ENCODE data around the gene FGF6. TPM values are rescaled to one million over a fixed set of nuclear protein-coding genes. Genes with fewer than 3 reads are reported as not detected.

The FGF6 gene
- total RNA-seq, 3 donors from 2014 or later: not detected

DNA sequence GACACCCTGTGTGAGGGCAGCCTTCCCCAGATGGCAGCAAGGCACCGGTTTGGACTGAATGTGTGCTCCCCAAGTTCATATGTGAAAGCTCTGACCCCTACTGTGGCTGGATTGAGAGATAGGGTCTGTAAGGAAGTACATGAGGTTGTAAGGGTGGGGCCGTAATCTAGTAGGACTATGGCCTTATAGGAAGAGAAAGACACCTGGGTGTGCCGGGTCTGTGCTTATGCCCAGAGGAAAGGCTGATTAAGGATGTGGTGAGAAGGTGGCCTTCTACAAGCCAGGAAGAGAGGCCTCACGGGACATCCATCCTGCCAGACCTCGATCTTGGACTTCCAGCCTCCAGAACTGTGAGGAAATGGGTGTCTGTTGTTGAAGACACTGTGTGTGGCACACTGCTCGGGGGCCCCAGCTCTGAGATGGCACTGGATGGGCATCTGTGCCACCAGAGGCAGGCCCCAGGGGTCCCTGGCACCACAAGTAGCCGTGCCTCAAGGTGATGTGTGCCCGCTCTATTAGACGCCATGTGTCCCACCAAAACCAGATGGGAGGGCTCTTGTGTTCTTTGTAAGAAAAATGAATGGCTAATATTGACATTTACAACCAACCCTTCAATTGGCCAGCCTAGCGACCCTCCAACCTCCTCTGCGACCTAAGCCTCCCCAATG, 22.0 kb downstream of the FGF6 start:
- DNase-seq: peak in 1 of 3 donors; percentile 18
- Histone ChIP-seq H3K36me3 (ENCODE audit: low read depth) (no peaks in the 10 kb centered on the region), H3K4me1 (ENCODE audit: low read depth) (no peaks in the 10 kb centered on the region), H3K4me3 (no peak overlapping the region), H3K9me3 (no peaks in the 10 kb centered on the region)
- peak; percentile 42 for ATAC-seq
- TF ChIP-seq, protein P1, sequence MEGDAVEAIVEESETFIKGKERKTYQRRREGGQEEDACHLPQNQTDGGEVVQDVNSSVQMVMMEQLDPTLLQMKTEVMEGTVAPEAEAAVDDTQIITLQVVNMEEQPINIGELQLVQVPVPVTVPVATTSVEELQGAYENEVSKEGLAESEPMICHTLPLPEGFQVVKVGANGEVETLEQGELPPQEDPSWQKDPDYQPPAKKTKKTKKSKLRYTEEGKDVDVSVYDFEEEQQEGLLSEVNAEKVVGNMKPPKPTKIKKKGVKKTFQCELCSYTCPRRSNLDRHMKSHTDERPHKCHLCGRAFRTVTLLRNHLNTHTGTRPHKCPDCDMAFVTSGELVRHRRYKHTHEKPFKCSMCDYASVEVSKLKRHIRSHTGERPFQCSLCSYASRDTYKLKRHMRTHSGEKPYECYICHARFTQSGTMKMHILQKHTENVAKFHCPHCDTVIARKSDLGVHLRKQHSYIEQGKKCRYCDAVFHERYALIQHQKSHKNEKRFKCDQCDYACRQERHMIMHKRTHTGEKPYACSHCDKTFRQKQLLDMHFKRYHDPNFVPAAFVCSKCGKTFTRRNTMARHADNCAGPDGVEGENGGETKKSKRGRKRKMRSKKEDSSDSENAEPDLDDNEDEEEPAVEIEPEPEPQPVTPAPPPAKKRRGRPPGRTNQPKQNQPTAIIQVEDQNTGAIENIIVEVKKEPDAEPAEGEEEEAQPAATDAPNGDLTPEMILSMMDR (IDR thresholded peaks at IDR 0.05): no peak
- intact Hi-C loops (cut with DNase I, micrococcal nuclease): loop anchor here in 1 of 2 donors (10.0 kb wide), 1 partner anchor 119 kb away; no protein-coding TSS in a partner anchor

DNA sequence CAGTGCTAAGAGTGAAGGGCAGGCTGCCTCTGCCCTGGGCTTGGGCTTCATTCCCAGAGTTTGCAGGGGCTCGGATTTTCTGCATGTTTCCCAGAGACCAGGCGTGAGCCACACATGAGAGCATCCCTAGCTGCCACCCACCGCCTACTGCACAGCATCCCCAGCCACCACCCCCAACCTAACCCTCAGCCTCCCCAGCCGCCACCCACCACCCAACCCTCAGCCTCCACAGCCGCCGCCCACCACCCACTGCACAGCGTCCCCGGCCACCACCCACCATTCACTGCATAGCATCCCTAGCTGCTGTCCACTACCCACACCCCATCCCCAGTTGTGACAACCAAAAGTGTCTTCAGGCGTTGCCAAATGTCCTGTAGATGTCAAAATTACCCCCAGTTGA, 22.6 kb downstream of the FGF6 start:
- H3K9me3 ChIP-seq: no peaks in the 10 kb centered on the region
- H3K4me1 ChIP-seq (ENCODE audit: low read depth): no peaks in the 10 kb centered on the region
- TF ChIP-seq, protein P1 (IDR thresholded peaks at IDR 0.05): no peak
- no peak for ATAC-seq
- intact Hi-C loops (cut with DNase I, micrococcal nuclease): loop anchor here in 1 of 2 donors (10.0 kb wide), 1 partner anchor 118 kb away; no protein-coding TSS in a partner anchor
- no peak for DNase-seq
- no peak overlapping the region for H3K4me3 ChIP-seq
- no peaks in the 10 kb centered on the region for H3K36me3 ChIP-seq (ENCODE audit: low read depth)

DNA sequence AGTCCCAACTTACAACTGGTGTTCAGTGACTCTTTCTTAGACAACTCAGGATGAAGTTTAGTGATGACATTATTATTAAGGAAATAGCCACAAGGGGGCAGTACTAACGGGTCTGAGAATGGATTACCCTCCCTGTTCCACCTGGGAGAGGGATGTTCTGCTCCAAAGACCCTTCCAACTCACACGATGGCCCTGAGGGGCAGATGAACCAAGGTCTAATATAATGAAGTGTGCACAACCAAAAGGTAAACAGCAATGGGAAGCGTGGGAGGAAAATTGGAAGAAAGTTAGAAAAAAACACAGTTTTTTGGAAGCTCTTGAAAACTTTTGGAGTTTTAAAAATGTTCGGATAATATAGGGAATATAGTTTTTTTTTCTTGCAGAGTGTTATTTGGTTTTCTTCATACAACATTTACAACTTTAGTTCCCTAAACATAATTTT, 24.0 kb downstream of the FGF6 start:
- Histone ChIP-seq H3K36me3 (ENCODE audit: low read depth) (no peaks in the 10 kb centered on the region), H3K4me3 (no peak overlapping the region), H3K9me3 (no peaks in the 10 kb centered on the region), H3K4me1 (ENCODE audit: low read depth) (no peaks in the 10 kb centered on the region)
- TF ChIP-seq, protein P1 (IDR thresholded peaks at IDR 0.05): no peak
- DNase-seq (peak in 1 of 3 donors; percentile 51), ATAC-seq (peak; percentile 42)
- intact Hi-C loops (cut with DNase I, micrococcal nuclease): loop anchor here in 1 of 2 donors (10.0 kb wide), 1 partner anchor 117 kb away; no protein-coding TSS in a partner anchor

DNA sequence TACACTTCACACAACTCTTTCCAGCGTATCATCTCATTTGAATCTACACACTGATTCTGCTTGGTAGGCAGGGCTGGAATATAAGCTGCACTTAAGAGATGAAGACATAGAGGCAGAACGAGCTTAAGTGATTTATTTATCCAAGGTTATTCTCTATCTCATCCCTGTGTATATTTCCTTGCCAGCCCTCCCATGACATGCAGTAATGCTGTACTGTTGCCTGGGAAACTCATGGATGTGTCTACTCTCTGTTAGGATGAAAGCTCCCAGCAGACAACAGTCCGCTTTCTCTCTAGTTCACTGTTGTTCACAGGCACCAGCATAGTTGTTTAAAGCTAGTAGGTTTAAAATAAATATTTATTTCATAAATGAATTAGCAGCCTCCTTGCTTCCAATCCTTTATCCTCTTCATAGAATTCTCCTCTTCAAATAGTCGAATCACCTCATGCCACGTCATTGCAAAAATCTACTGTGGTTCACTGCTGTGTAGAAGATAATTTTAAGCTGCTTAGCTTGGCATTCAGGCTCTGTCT, 25.4 kb downstream of the FGF6 start:
- Histone ChIP-seq H3K4me1 (ENCODE audit: low read depth) (no peaks in the 10 kb centered on the region), H3K9me3 (no peaks in the 10 kb centered on the region), H3K36me3 (ENCODE audit: low read depth) (no peaks in the 10 kb centered on the region), H3K4me3 (no peak overlapping the region)
- DNase-seq (peak in 1 of 3 donors; percentile 11), ATAC-seq (peak; percentile 25)
- intact Hi-C loops (cut with DNase I, micrococcal nuclease): loop anchor here in 1 of 2 donors (10.0 kb wide), 1 partner anchor 115 kb away; no protein-coding TSS in a partner anchor
- TF ChIP-seq, protein P1 (IDR thresholded peaks at IDR 0.05): no peak

DNA sequence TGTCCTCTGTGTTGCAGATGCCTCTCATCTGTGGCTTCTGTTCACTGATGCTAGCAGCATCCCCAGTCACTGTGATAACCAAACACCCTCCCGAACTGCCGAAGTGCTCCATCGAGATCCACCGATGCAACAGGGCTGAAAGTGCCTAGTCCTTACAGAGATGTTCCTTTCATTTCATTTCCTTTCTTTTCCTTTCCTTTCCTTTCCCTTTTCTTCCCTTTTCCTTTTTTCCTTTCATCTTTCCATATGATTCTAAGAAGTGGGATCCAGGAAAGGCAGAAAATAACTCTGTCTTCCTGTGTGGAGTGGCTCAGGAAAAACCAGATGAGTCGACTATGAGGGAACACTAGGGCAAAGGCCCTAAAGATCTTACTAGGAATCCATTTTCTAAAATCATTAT, 26.7 kb downstream of the FGF6 start:
- H3K4me3 ChIP-seq: no peak overlapping the region
- ATAC-seq: no peak
- no peaks in the 10 kb centered on the region for H3K4me1 ChIP-seq (ENCODE audit: low read depth)
- intact Hi-C loops (cut with DNase I, micrococcal nuclease): no loop called here
- no peak for DNase-seq
- no peaks in the 10 kb centered on the region for H3K9me3 ChIP-seq
- no peaks in the 10 kb centered on the region for H3K36me3 ChIP-seq (ENCODE audit: low read depth)
- TF ChIP-seq, protein P1 (IDR thresholded peaks at IDR 0.05): no peak

Data from mucosa of descending colon (tissue), 3 donors.